PC-3 (cell line): Measurements from ENCODE around the gene ZSWIM4. TPM values are rescaled to one million over a fixed set of nuclear protein-coding genes. Genes with fewer than 3 reads are reported as not detected.

Experiments
- ATAC-seq: fragments of 200-7000 bp; cut with Tn5 transposase; 2 replicates; pipeline ENCODE4 v1.9.1; 2020; ENCODE audit warnings: mild to moderate bottlenecking, moderate library complexity
- BruUV-seq: library from RNA; stranded (reverse); fragments of 400-500 nt; replicated peaks from 2 replicates; lab custom pipeline; 2021; lab: Mats Ljungman, UMichigan
- CTCF ChIA-PET: fragments of 300-600 bp; sonication (Branson Sonifier 250); formaldehyde crosslinking; loops from one replicate; lab custom pipeline; 2022; ENCODE audit warnings: antibody characterized with exemption; lab: Charles Lee
- POLR2A ChIA-PET: fragments of 300-600 bp; sonication (Branson Sonifier 250); formaldehyde crosslinking; loops from one replicate; lab custom pipeline; 2022; ENCODE audit warnings: antibody characterized with exemption; ENCODE audit not compliant: unreplicated experiment; lab: Charles Lee
- DNase-seq: peaks from one replicate; pipeline ENCODE4 v3.0.0-alpha.2; 2015
- H2AFZ ChIP-seq: fragments of 300-600 bp; sonication (generic); 2 replicates; pipeline ENCODE4 v1.6.0; 2016; ENCODE audit warnings: antibody characterized with exemption, low read length
- H3F3A ChIP-seq: fragments of 300-600 bp; sonication (generic); one replicate; pipeline ENCODE4 v1.6.0; 2017; ENCODE audit warnings: antibody characterized with exemption, low read length, control low read depth, mild to moderate bottlenecking; ENCODE audit not compliant: unreplicated experiment
- H3K27ac ChIP-seq: fragments of 300-600 bp; sonication (generic); 2 replicates; pipeline ENCODE4 v1.5.1; 2016; ENCODE audit warnings: mild to moderate bottlenecking, low read length
- H3K27me3 ChIP-seq: fragments of 300-600 bp; sonication (generic); 2 replicates; pipeline ENCODE4 v1.6.1; 2016; ENCODE audit warnings: low read length, mixed read lengths
- H3K36me3 ChIP-seq: fragments of 300-600 bp; sonication (generic); 2 replicates; pipeline ENCODE4 v1.6.1; 2016; ENCODE audit warnings: low read depth, mixed run types, low read length, mixed read lengths
- H3K4me1 ChIP-seq: fragments of 300-600 bp; sonication (generic); 2 replicates; pipeline ENCODE4 v1.5.1; 2016; ENCODE audit warnings: low read length; ENCODE audit not compliant: insufficient read depth
- H3K4me2 ChIP-seq: fragments of 300-600 bp; sonication (generic); 2 replicates; pipeline ENCODE4 v1.6.0; 2016; ENCODE audit warnings: low read length
- H3K4me3 ChIP-seq: fragments of 300-600 bp; sonication (generic); 2 replicates; pipeline ENCODE4 v1.5.1; 2016; ENCODE audit warnings: mild to moderate bottlenecking, low read length, mixed read lengths
- H3K79me2 ChIP-seq: fragments of 300-600 bp; sonication (generic); 2 replicates; pipeline ENCODE4 v1.6.1; 2017; ENCODE audit warnings: low read length, mixed read lengths
- H3K9ac ChIP-seq: fragments of 300-600 bp; sonication (generic); 2 replicates; pipeline ENCODE4 v1.6.0; 2016; ENCODE audit warnings: mild to moderate bottlenecking, low read length
- H3K9me2 ChIP-seq: fragments of 300-600 bp; sonication (generic); replicated peaks from 2 replicates; pipeline ENCODE4 v1.6.1; 2016; ENCODE audit warnings: mixed run types, low read length, mixed read lengths
- H3K9me3 ChIP-seq: fragments of 300-600 bp; sonication (generic); 2 replicates; pipeline ENCODE4 v1.6.1; 2016; ENCODE audit warnings: low read length, mixed read lengths
- H4K20me1 ChIP-seq: fragments of 300-600 bp; sonication (generic); 2 replicates; pipeline ENCODE4 v1.6.1; 2016; ENCODE audit warnings: low read length, mixed read lengths
- EZH2 ChIP-seq: fragments of 300-600 bp; sonication (generic); IDR thresholded peaks from one replicate; pipeline ENCODE4 v1.6.1; 2017; ENCODE audit warnings: antibody characterized with exemption, mild to moderate bottlenecking, low read length; ENCODE audit not compliant: unreplicated experiment
- EZH2phosphoT487 ChIP-seq: fragments of 300-600 bp; sonication (generic); IDR thresholded peaks from 2 replicates; pipeline ENCODE4 v1.6.1; 2018; ENCODE audit warnings: mild to moderate bottlenecking, antibody characterized with exemption, low read length, borderline replicate concordance
- intact Hi-C: fragments of 100-400 bp; cut with micrococcal nuclease; formaldehyde crosslinking; loops from 2 replicates; pipeline ENCODE4 v1.9.0; 2023
- total RNA-seq: library from RNA; depleted of rRNA; stranded (reverse); fragments of >200 nt; gene quantifications from 2 replicates; pipeline ENCODE4 v1.2.3, GENCODE V29; 2014
- TF ChIP-seq, protein P1 (sequence below): fragments of 300-600 bp; sonication (generic); conservative IDR thresholded peaks from 2 replicates; pipeline ENCODE4 v1.5.1; 2017; ENCODE audit warnings: antibody characterized with exemption, low read depth, mild to moderate bottlenecking, low read length

ZSWIM4 gene
- total RNA-seq, 1 experiment from 2014 or later: 8.0 TPM

DNA sequence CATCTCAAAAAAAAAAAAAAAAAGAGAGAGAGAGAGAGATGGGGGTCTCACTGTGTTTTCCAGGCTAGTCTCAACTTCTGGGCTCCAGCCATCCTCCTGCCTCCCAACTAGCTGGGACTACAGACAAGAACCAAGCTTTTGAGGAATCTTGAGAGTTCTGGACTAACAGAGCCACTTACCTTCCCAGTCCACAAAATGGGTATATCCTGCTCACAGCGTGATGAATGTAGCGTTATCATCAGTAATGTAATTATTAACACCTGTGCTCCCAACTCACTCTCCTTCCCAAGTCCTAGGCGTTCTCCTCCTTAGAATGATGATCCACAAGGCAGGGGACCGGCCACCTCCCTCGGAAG lies 77.1 kb downstream of the ZSWIM4 start:
- no peak for TF ChIP-seq EZH2phosphoT487
- TF ChIP-seq, protein P1, sequence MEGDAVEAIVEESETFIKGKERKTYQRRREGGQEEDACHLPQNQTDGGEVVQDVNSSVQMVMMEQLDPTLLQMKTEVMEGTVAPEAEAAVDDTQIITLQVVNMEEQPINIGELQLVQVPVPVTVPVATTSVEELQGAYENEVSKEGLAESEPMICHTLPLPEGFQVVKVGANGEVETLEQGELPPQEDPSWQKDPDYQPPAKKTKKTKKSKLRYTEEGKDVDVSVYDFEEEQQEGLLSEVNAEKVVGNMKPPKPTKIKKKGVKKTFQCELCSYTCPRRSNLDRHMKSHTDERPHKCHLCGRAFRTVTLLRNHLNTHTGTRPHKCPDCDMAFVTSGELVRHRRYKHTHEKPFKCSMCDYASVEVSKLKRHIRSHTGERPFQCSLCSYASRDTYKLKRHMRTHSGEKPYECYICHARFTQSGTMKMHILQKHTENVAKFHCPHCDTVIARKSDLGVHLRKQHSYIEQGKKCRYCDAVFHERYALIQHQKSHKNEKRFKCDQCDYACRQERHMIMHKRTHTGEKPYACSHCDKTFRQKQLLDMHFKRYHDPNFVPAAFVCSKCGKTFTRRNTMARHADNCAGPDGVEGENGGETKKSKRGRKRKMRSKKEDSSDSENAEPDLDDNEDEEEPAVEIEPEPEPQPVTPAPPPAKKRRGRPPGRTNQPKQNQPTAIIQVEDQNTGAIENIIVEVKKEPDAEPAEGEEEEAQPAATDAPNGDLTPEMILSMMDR: no peak
- TF ChIP-seq EZH2: no peak
- H3K4me3 ChIP-seq: no peak overlapping the region

DNA sequence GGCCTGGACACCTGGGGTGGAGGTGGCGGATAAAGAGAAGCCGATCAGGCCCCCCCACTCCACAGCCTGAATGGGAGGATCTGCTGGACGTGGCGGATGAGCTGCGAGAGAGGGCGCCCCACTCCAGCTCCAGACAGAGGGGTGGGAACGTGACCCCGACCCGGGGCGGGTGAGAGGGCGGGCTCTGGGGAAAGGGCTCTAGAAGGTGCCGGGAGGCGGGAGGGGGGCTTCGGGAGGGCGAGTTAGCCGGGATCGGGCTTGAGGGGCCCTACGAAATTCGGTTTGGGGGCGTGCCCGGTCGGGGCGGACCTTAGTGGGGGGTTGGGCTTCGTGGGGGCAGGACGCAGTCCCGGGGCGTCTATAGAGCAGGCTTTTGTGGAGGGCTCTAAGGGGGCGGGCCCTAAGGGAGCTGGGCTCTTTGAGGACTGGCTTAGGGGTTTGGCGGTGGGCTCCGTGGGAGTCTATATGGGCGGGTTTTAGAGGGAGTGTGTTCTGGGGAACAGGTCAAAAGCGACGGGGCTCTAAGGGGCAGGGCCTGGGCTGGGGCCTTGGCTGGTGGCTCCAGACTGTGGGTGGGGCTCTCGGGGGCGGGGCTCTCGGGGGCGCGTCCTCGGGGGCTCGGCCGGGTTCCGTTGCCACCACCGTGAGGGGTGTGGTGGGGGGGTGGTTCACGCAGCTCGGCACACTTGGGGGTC lies 77.6 kb downstream of the ZSWIM4 start:
- Histone ChIP-seq H3K79me2 (no peaks in the 10 kb centered on the region), H3K4me3 (no peak overlapping the region), H2AFZ (no peak overlapping the region), H3K9me2 (no peaks in the 10 kb centered on the region), H3K27ac (no peak overlapping the region), H3K4me1 (no peaks in the 10 kb centered on the region), H4K20me1 (no peaks in the 10 kb centered on the region), H3K27me3 (no peaks in the 10 kb centered on the region), H3K4me2 (no peak overlapping the region), H3K9ac (no peak overlapping the region), H3K36me3 (no peaks in the 10 kb centered on the region), H3K9me3 (no peaks in the 10 kb centered on the region), H3F3A (no peaks in the 10 kb centered on the region)
- no peak for TF ChIP-seq EZH2
- no peak for TF ChIP-seq EZH2phosphoT487
- TF ChIP-seq, protein P1: no peak
- ATAC-seq (no peak), DNase-seq (no peak)
- intact Hi-C loops: no loop called here
- BruUV-seq: no TSS peak
- ChIA-PET CTCF (no interaction called here), POLR2A (no interaction called here)

More for the DNA sequence above, 77.1 kb downstream of the ZSWIM4 start:
- Histone ChIP-seq H3K36me3 (no peaks in the 10 kb centered on the region), H2AFZ (no peak overlapping the region), H3F3A (no peaks in the 10 kb centered on the region), H3K27ac (no peak overlapping the region), H3K9me2 (no peaks in the 10 kb centered on the region), H3K9me3 (no peaks in the 10 kb centered on the region), H3K9ac (no peak overlapping the region), H3K4me1 (no peaks in the 10 kb centered on the region), H3K4me2 (no peak overlapping the region), H3K27me3 (no peaks in the 10 kb centered on the region), H3K79me2 (no peaks in the 10 kb centered on the region), H4K20me1 (no peaks in the 10 kb centered on the region)
- no TSS peak for BruUV-seq
- CTCF ChIA-PET: no interaction called here
- intact Hi-C loops: no loop called here
- DNase-seq (no peak), ATAC-seq (no peak)
- POLR2A ChIA-PET: no interaction called here

DNA sequence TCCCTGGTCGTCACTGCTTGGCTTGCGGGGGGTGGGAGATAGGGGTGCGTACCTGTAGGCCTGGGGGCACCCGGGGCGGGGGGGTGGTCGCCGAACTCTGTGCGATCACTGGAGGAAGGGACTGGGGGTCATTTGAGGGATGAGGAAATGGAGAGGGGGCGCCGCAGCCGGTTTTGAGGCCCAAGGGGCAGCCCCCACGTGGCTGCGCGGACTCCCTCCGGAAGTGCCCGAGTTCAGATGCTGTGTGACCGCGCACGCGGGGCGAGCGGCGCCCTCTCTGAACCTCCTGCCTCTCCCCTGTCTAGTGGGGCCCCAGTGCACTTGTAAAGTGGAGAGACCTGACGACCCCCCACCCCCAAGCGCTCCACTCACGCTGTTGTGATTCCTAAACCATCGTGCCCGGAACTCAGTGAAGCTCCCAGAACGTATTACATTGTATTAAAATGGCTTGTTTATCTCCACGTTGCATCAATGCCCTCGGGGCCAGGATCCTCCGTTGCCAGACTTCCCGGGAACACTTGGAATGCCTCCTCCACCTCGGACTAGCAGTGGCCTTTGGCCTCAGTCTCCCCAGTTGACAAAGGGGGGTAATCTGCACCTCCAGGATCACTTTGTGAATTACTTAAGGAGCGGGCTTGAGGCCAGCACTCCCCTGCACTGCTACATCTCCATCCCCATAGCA lies 78.7 kb downstream of the ZSWIM4 start:
- no peak for TF ChIP-seq EZH2phosphoT487
- TF ChIP-seq, protein P1: no peak
- TF ChIP-seq EZH2: no peak
- no peak for DNase-seq
- no TSS peak for BruUV-seq
- Histone ChIP-seq H3K27me3 (no peaks in the 10 kb centered on the region), H3K79me2 (no peaks in the 10 kb centered on the region), H3K27ac (no peak overlapping the region), H3K4me3 (no peak overlapping the region), H3F3A (no peaks in the 10 kb centered on the region), H3K4me2 (no peak overlapping the region), H3K4me1 (no peaks in the 10 kb centered on the region), H3K9me3 (no peaks in the 10 kb centered on the region), H4K20me1 (no peaks in the 10 kb centered on the region), H3K9me2 (no peaks in the 10 kb centered on the region), H3K9ac (no peak overlapping the region), H3K36me3 (no peaks in the 10 kb centered on the region), H2AFZ (no peak overlapping the region)
- intact Hi-C loops: no loop called here
- ChIA-PET POLR2A (no interaction called here), CTCF (interaction anchor here (0.5 kb wide), 1 partner anchor 185 kb away, joined by 3 read pairs; no protein-coding TSS in a partner anchor)
- no peak for ATAC-seq
